NB4 (cell line): Measurements from ENCODE around the gene OPHN1.
"Not testable (repeated sequence)": the region's sequence is repeated elsewhere in the genome, so short reads cannot be mapped to it uniquely, and the experiment has no call there.

Experiments
- DNase-seq: peaks from one replicate; pipeline ENCODE4 v3.0.0; 2010; ENCODE audit warnings: low read depth
- H3K4me3 ChIP-seq: one replicate; pipeline ENCODE4 v1.5.1; 2011; ENCODE audit warnings: mild to moderate bottlenecking, low read depth, low read length, moderate library complexity
- CTCF ChIP-seq: IDR thresholded peaks from one replicate; pipeline ENCODE4 v1.5.1; 2012; ENCODE audit warnings: low read depth, low read length
- MAX ChIP-seq: IDR thresholded peaks from 2 replicates; pipeline ENCODE4 v1.6.1; 2011; ENCODE audit warnings: low read depth, low read length
- MYC ChIP-seq: IDR thresholded peaks from 2 replicates; pipeline ENCODE4 v1.6.1; 2011; ENCODE audit warnings: low read depth, low read length
- POLR2A ChIP-seq: IDR thresholded peaks from 2 replicates; pipeline ENCODE4 v1.6.1; 2011; ENCODE audit warnings: mild to moderate bottlenecking; ENCODE audit not compliant: insufficient read length; ENCODE audit errors: extremely low read depth

The OPHN1 gene

GRCh38 chrX:68354879-68355628, 78.2 kb downstream of the OPHN1 start:
- H3K4me3 ChIP-seq, result no peak overlapping the region
- TF ChIP-seq MYC (no peak), MAX (no peak), CTCF (no peak), POLR2A (no peak)
- DNase-seq, result no peak

- no peak for TF ChIP-seq POLR2A
- TF ChIP-seq MAX, result no peak
- no peak overlapping the region for H3K4me3 ChIP-seq
- DNase-seq, result no peak
Observed at GRCh38 chrX:68345025-68345424, 88.3 kb downstream of the OPHN1 start.

- H3K4me3 ChIP-seq, result no peak overlapping the region
- no peak for DNase-seq
- TF ChIP-seq MYC (no peak), MAX (no peak), POLR2A (no peak)
Observed at GRCh38 chrX:68343551-68343950, 89.7 kb downstream of the OPHN1 start.

GRCh38 chrX:68332201-68332731, 101.0 kb downstream of the OPHN1 start:
- TF ChIP-seq POLR2A (no peak), CTCF (no peak), MAX (no peak), MYC (no peak)
- H3K4me3 ChIP-seq, result no peak overlapping the region
- DNase-seq, result no peak

GRCh38 chrX:68326841-68327240, 106.5 kb downstream of the OPHN1 start:
- not testable (repeated sequence) for DNase-seq, H3K4me3 ChIP-seq

- peak; percentile 16 for DNase-seq
- TF ChIP-seq MAX (no peak), CTCF (no peak), MYC (no peak), POLR2A (no peak)
- H3K4me3 ChIP-seq, result no peak overlapping the region
Observed at GRCh38 chrX:68307769-68308168, 125.5 kb downstream of the OPHN1 start.

- no peak overlapping the region for H3K4me3 ChIP-seq
- no peak for DNase-seq
- TF ChIP-seq MYC, result no peak
- TF ChIP-seq MAX, result no peak
- no peak for TF ChIP-seq POLR2A
- TF ChIP-seq CTCF, result no peak
Observed at GRCh38 chrX:68304602-68305001, 128.7 kb downstream of the OPHN1 start.
